Raji (cell line): ENCODE measurements around the gene LRMDA.

Experiments
- POLR2A ChIP-seq: IDR thresholded peaks from 2 replicates; pipeline ENCODE4 v1.6.1; 2011; ENCODE audit warnings: low read depth, low read length, control low read depth; ENCODE audit not compliant: insufficient read depth

LRMDA gene

GRCh38 chr10:76191336-76191735 lies 759.9 kb downstream of the LRMDA start:
- TF ChIP-seq POLR2A: no peak

GRCh38 chr10:76192151-76192550 lies 760.7 kb downstream of the LRMDA start:
- TF ChIP-seq POLR2A: no peak

- TF ChIP-seq POLR2A: no peak
Observed at GRCh38 chr10:76192694-76193320, 761.4 kb downstream of the LRMDA start.

- no peak for TF ChIP-seq POLR2A
Observed at GRCh38 chr10:76195654-76196390, 764.4 kb downstream of the LRMDA start.

- TF ChIP-seq POLR2A: no peak
Observed at GRCh38 chr10:76197293-76197692, 765.9 kb downstream of the LRMDA start.

- TF ChIP-seq POLR2A: no peak
Observed at GRCh38 chr10:76198287-76199035, 767.0 kb downstream of the LRMDA start.

DNA sequence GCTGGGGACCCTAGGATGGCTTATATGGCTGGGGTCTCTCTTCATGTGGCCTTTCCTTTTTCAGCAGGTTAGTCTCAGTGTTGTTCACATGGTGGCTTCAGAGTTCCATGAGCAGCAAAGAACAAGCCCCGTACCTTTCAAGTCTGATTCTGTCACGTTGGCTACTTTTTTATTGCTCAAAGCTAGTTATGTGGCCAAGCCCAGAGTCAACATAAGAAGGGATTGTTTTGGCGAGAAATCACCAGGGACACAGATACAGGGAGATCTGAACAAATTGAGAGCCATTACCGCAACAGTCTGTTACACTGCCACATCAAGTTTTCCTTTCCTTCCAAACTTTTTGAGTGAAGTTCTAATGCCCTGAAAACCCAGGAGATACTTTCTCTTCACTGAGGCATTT lies 770.5 kb downstream of the LRMDA start:
- TF ChIP-seq POLR2A: no peak

DNA sequence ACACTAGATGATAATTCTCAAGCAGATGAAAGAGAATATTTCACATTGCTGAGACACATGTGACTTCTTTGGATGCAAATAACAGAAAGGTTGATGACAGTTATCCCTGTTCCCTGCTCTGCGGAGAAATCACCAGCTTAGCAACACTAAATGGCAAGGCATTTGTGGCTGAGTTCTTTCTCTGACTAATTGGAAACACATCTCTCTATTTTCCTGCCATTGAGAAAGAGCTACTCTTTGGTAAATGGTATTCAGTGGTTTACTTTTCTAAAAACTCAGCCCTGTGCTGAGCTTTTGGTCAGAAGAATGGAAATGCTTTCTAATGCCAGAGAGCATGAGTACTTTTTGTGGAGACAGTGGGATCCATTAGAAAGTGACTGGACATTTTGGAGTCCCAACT lies 771.4 kb downstream of the LRMDA start:
- no peak for TF ChIP-seq POLR2A

DNA sequence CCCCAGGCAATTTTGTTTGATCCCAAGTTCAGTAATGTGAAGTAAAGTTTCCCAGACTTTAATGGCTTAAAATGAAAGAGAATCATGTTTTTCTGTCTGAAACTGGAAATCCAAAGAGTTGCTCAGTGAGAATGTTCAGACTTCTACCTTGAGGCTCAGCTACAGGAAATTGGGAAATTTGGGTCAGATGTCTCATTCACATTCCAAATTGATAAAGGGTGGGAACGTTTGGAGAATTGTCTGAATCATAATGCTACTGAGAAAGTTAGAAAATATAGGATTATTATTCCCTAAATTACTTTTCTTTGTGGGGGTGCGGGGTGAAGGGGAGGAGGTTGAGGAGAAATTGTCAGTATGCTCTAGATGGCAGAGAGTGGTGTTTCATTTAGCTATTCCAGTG lies 773.9 kb downstream of the LRMDA start:
- no peak for TF ChIP-seq POLR2A

DNA sequence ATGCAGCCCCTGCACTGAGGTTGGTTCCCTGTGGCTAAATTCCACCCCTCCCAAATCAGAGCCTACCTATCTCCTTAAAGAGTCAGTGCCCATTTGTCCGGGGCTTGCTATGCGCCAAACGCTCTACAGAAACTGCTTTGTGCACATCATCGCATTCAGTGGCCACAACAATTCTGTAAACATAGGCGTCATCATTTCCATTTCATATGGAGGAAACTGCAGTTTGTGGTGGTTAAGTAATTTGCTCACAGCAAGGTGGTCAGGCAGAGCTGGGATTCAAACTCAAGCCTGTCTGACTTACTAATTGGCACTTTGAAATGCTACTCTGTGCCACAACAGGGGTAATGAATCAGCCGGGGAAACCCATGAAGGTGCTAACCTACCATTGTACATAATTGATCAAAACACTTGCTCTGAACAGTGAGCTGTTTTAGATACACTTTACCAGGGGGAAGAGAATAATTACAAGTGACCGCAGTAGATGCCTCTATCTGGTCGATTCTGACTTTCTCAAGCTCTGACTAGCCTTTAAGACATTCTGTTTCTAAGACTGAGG lies 775.5 kb downstream of the LRMDA start:
- no peak for TF ChIP-seq POLR2A

- TF ChIP-seq POLR2A: no peak
Observed at GRCh38 chr10:76209135-76209534, 777.7 kb downstream of the LRMDA start.

DNA sequence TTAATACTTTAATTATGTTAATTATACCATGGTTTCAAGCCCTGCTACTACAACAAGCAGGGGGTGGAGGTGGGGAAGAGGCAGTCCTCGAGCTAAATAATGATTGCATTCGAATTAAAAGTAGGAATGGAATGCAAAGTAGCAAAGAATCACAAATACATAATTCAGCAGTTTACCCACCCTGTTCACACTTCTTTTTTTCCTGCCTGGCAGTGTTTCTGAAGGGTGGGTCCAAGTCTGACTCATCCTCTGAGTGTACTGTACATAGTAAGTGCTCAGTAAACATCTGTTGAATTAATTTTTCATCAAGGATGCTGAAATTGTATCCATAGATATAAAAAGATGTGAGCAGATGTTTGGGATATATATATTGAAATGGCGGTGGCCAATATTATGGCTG lies 778.8 kb downstream of the LRMDA start:
- TF ChIP-seq POLR2A: no peak

GRCh38 chr10:76211691-76212090 lies 780.3 kb downstream of the LRMDA start:
- no peak for TF ChIP-seq POLR2A

DNA sequence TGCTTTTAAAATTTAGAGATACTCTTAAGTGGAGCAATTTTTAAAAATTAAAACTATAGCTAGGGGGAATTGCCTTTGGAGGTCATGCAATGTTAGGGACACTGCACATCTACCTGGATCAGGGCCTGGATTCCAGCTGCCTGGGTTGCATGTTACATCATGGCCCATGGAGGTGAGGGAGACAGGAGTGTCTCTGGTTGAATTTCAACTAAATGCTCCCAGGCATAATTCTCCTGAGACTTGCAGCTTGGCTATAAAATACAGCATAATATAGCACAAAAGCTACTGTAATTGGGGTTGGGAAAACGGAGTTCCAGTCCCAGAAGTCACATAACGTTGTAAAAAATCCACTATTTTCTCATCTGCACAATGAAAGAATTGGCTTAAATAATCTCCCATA lies 782.5 kb downstream of the LRMDA start:
- no peak for TF ChIP-seq POLR2A

DNA sequence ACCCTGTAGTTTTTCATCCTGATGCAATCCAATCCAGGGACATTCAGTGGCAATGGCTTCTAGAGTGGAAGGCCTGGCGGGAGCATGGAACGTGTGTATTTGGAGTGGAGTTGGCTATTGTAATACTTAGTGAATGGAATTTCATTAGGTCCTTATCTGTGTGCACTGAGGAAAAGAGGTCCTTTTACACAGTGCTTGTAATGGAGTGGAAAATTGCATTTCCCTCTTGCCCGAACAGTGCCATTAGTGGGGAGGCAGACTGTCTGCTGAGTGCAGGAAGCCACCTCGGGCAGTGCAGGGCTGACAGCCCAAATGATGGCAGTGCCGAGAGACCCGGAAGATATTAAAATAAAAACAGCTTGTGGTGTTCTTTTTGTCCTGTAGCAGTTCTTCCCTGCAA lies 786.6 kb downstream of the LRMDA start:
- TF ChIP-seq POLR2A: no peak

DNA sequence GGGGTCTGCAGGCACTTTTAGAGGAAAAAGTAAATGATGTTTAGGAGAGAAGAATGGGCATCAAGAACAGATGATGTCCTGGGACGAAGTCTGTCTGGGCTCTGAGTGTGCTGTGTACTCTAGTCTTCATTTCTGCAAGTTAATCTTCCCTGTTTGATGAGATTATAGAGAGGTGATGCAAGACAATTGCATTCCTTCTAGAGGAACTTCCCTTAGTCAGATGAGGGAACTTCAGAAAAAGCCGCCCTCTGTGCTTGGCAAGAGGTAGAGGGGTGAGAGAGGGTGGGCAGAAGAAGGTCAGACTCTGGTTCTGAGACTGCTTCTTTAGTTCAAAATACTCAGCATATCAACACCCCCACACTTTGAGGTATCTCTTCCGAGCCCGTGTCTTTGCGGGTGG lies 797.9 kb downstream of the LRMDA start:
- TF ChIP-seq POLR2A: no peak
